Measurements from ENCODE around the gene PTPRN2. TPM values are rescaled to one million over a fixed set of nuclear protein-coding genes. Genes with fewer than 3 reads are reported as not detected.
A peak's percentile ranks its signal among the peaks of the same experiment; 100 is the strongest.
"Not testable (repeated sequence)": the region's sequence is repeated elsewhere in the genome, so short reads cannot be mapped to it uniquely, and the experiment has no call there.

Gene PTPRN2
- polyA plus RNA-seq (2011; rRNA removed) (0.02 and 0.04 TPM in 2 replicates), polyA minus RNA-seq (2011; rRNA and poly(A)+ RNA removed) (0.09 TPM in 1 of 2 replicates, not detected in the other)

DNA sequence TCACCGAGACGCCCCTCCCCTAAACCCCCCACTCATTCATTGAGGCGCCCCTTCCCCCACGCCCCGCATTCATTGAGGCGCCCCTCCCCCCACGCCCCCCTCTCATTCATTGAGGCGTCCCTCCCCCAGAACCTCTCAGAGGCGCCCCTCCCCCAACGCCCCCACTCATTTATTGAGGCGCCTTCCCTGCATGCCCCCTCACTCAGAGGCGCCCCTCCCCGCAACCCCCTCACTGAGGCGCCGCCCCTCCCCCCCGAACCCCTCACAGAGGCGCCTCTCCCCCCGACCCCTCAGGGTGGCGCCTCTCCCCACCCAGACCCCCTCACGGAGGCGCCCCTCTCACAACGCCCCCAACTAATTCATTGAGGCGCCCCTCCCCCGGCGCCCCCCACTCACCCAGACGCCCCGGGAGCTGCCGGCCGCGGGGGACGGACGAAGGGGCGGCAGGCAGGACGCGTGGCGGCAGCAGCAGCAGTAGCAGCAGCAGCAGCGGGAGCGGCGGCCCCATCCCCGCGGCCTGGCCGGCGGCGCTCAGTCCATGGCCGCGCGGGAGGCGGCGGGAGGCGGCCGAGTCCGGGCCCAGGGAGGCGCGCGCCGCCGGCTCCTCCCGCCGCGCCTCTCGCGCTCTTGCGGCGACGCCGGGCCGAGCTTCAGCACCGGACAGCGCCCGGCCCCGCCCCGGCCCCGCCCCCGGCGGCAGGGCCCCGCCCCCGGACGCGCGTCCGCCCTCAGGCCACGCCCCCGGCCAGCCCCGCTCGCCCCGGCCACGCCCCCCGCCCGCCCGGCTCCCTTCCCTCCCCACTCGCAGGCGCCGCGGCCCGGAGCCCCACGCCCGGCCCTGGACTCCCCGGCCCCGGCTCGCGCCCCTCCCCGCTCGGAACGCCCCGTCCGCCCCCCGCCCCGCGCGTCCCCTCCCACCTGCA lies at the start of gene PTPRN2:
PTPRN2 (minus strand) TSS at position 662 of the 923 bp plus-strand sequence.
- Histone ChIP-seq H3K4me3 (ENCODE audit: low read depth, low read length) (peak within 1 kb of the TSS; percentile 50), H3K27me3 (ENCODE audit: control insufficient read depth, insufficient read depth, low read length) (peaks cover 29% of the 10 kb centered on the region), H3K9me3 (ENCODE audit: control insufficient read depth, insufficient read depth, low read length) (peaks cover 5% of the 10 kb centered on the region; the same call in 1 of the 2 replicates), H3K27ac (ENCODE audit: low read depth, low read length) (no peak within 1 kb of the TSS)
- POLR2A ChIA-PET = no interaction called here
- TF ChIP-seq, protein P1, sequence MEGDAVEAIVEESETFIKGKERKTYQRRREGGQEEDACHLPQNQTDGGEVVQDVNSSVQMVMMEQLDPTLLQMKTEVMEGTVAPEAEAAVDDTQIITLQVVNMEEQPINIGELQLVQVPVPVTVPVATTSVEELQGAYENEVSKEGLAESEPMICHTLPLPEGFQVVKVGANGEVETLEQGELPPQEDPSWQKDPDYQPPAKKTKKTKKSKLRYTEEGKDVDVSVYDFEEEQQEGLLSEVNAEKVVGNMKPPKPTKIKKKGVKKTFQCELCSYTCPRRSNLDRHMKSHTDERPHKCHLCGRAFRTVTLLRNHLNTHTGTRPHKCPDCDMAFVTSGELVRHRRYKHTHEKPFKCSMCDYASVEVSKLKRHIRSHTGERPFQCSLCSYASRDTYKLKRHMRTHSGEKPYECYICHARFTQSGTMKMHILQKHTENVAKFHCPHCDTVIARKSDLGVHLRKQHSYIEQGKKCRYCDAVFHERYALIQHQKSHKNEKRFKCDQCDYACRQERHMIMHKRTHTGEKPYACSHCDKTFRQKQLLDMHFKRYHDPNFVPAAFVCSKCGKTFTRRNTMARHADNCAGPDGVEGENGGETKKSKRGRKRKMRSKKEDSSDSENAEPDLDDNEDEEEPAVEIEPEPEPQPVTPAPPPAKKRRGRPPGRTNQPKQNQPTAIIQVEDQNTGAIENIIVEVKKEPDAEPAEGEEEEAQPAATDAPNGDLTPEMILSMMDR (IDR thresholded peaks at IDR 0.05; ENCODE audit: low read depth, low read length) = no peak
- peak; percentile 4 for DNase-seq (ENCODE audit: low read depth, low spot score)
- CTCF ChIA-PET = no interaction called here

DNA sequence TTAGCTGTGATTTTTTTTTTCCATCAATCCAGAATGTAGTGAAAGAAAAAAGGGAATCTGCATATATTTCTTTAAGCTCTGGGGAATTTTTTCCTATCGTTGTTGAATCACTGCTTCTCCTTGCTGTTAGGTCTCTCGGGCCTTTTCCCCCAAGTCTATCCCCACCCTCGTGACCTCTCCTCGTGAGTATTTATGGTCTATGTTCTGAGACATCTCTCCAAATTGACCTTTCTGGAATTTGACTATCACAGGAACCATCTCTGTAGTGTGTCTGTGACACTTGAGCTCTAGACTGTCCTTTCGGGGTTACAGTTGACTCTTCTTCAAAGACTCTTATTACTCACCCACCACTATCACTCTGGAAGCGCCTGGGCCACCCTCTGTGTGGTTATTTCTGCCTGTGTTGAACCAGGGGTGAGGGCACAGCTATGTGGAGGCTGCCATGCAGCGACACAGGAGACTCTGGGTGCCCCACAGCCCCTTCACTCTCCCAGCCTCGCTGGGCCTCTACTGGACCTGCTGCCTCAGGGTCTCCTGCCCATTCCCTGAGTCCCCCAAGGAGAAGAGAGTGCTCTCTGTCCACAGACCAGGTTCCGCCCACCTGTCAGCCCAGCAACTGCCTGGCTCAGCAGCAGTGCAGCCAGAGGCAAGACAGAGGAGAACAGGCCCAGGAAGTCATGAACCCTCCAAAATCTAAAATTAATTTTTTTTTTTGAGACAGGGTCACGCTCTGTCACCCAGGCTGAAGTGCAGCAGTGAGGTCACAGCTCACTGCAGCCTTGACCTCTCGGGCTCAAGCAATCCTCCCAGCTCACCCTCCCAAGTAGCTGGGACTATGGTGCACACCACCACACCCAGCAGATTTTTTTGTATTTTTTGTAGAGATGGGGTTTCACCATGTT lies 45.7 kb upstream of the PTPRN2 start:
- ChIA-PET POLR2A (no interaction called here), CTCF (interaction anchor here (0.9 kb wide), 1 partner anchor 13 kb away, joined by 3 read pairs; no protein-coding TSS in a partner anchor)
- no peak overlapping the region for H3K27ac ChIP-seq (ENCODE audit: low read depth, low read length)
- TF ChIP-seq, protein P1 (IDR thresholded peaks at IDR 0.05; ENCODE audit: low read depth, low read length) = no peak
- DNase-seq (ENCODE audit: low read depth, low spot score) = no peak
- H3K27me3 ChIP-seq (ENCODE audit: control insufficient read depth, insufficient read depth, low read length) = no peaks in the 10 kb centered on the region
- peaks cover 3% of the 10 kb centered on the region; the same call in 1 of the 2 replicates for H3K9me3 ChIP-seq (ENCODE audit: control insufficient read depth, insufficient read depth, low read length)
- H3K4me3 ChIP-seq (ENCODE audit: low read depth, low read length) = no peak overlapping the region

DNA sequence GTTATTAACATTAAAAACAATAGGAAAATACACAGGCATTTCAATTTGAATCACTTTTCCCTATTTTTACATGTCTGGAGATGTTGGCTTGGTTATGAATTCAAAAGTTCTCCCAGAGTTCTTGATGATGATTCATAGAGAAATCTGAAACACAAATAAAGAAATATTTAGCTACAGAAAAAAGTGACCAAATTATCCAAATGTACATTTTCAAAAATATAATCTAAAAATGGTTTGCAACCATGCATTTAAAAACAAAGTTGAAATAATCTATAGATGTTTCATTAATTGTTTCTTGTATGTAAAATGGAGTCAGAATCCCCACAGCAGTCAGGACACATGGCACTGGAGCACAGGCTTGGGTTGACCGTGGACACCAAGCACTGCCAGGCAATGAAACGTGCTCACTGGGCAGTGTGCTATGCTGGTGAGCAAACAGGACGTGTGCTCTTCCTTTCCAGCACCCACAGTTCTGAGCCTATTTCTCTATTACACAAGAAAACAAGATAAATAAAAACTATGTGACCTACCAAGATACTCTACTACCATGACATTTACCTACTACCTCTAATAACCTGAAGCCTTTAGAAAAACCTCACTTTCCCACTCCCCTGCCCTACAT lies 44.1 kb upstream of the PTPRN2 start:
- ChIA-PET CTCF (interaction anchor here (0.6 to 0.7 kb wide), 2 partner anchors 16 to 323 kb away, joined by 3 to 4 read pairs; no protein-coding TSS in a partner anchor), POLR2A (no interaction called here)
- DNase-seq (ENCODE audit: low read depth, low spot score) = no peak
- no peaks in the 10 kb centered on the region for H3K9me3 ChIP-seq (ENCODE audit: control insufficient read depth, insufficient read depth, low read length)
- H3K27me3 ChIP-seq (ENCODE audit: control insufficient read depth, insufficient read depth, low read length) = no peaks in the 10 kb centered on the region
- no peak overlapping the region for H3K27ac ChIP-seq (ENCODE audit: low read depth, low read length)
- TF ChIP-seq, protein P1 (IDR thresholded peaks at IDR 0.05; ENCODE audit: low read depth, low read length) = no peak
- H3K4me3 ChIP-seq (ENCODE audit: low read depth, low read length) = no peak overlapping the region

DNA sequence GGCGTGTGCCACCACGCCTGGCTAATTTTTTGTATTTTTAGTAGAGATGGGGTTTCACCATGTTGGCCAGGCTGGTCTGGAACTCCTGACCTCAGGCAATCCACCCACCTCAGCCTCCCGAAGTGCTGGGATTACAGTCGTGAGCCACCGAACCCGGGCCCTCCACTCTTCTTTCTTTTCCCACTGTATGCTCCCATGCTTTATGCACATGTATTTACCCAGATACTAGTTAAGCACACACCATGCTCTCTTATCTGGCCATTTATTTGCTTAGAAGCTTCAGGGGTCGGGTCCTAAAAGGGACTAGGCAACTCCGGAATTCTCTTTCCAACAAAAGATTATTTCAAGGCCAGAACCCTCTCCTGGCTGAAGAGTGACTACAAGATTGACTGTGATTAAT lies 38.7 kb upstream of the PTPRN2 start:
- CTCF ChIA-PET; H3K4me3 ChIP-seq (ENCODE audit: low read depth, low read length); DNase-seq (ENCODE audit: low read depth, low spot score); H3K27me3 ChIP-seq (ENCODE audit: control insufficient read depth, insufficient read depth, low read length); H3K9me3 ChIP-seq (ENCODE audit: control insufficient read depth, insufficient read depth, low read length); H3K27ac ChIP-seq (ENCODE audit: low read depth, low read length): not testable (repeated sequence)
- POLR2A ChIA-PET = interaction anchor here (0.9 kb wide), 1 partner anchor 12 kb away, joined by 3 read pairs; no protein-coding TSS in a partner anchor

DNA sequence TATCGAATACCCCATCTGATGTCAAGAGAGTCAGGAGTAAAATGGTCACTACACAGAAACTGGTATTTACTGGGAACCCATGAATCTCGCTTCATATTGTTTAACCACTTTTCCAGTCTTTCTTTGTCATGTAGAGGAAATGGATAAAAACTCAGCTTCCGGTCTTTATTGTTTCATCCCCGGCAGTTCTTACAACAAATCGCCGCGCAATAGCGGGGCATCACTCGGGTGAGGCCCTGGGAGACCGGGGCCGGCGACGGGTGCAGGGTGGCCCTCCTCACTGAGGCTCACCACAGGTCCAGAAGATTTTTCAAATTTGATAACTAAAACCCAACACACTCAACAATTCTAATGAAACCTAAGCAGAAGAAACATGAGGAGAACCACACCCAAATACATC lies 35.6 kb upstream of the PTPRN2 start:
- H3K4me3 ChIP-seq (ENCODE audit: low read depth, low read length) = no peak overlapping the region
- H3K9me3 ChIP-seq (ENCODE audit: control insufficient read depth, insufficient read depth, low read length) = no peaks in the 10 kb centered on the region
- TF ChIP-seq, protein P1 (IDR thresholded peaks at IDR 0.05; ENCODE audit: low read depth, low read length) = no peak
- H3K27me3 ChIP-seq (ENCODE audit: control insufficient read depth, insufficient read depth, low read length) = no peaks in the 10 kb centered on the region
- CTCF ChIA-PET = no interaction called here
- DNase-seq (ENCODE audit: low read depth, low spot score) = no peak
- no peak overlapping the region for H3K27ac ChIP-seq (ENCODE audit: low read depth, low read length)
- POLR2A ChIA-PET = no interaction called here
